Left cardiac atrium (tissue), 4 donors: ENCODE results near the gene DOCK4. TPM values are rescaled to one million over a fixed set of nuclear protein-coding genes. Genes with fewer than 3 reads are reported as not detected.

ENCODE experiments used
- ATAC-seq, 2 donors: fragments of 200-7000 bp; cut with Tn5 transposase; one replicate each; pipeline ENCODE4 v1.9.1; 2020; ENCODE audit warnings: mild to moderate bottlenecking in 2 of 2, moderate library complexity in 2 of 2
- DNase-seq: peaks from one replicate; pipeline ENCODE4 v3.0.0-alpha.2; 2020
- intact Hi-C, 2 donors: fragments of 100-400 bp; cut with DNase I; formaldehyde crosslinking; loops; one replicate each; pipeline versions ENCODE4 v1.14.1 to v1.15.1; 2022 to 2023
- total RNA-seq, 2 donors: library from RNA; stranded (reverse); fragmentation: NEBNext Ultra II Directional; extraction: Animal tissue kit (Norgen Biotek cat#: 25700); gene quantifications; one replicate each; pipeline ENCODE4 v1.2.1, GENCODE V29; 2021
- donor health status: DM: no; HTN: yes; CAD: no.
- donor health status: DM: no; HTN: yes; CAD: no; lungs with severe emphysema.
- donor health status: DM: yes; HTN: yes; CAD: no.
- donor health status: Dilated cardiomyopathy.

The DOCK4 gene
- total RNA-seq, 2 donors from 2014 or later, result 17.1 to 19.3 TPM

- DNase-seq (no peak), ATAC-seq (no peak)
- intact Hi-C loops, result no loop called here
These were observed 133.5 kb downstream of the DOCK4 start for GRCh38 chr7:112072541-112073245.

DNA sequence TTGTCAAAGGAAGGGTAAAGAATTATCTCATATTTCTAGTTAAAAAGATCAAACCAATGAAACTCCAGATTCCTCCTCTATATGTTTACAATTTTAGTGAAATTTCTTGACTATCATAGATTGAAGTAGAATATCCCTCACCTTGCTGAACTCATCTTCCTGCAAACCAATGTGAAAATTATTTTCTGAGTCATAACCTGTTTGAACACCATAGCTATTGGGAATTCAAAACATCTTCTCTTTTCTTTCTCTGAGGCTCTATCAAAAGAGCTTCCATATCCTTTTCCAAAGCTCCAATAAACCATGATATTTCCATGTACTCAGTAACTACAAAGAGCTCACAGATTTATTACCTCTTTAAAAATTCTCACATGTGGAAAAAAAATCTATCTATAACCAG lies 134.3 kb downstream of the DOCK4 start:
- ATAC-seq (no peak), DNase-seq (no peak)
- intact Hi-C loops, result no loop called here

DNA sequence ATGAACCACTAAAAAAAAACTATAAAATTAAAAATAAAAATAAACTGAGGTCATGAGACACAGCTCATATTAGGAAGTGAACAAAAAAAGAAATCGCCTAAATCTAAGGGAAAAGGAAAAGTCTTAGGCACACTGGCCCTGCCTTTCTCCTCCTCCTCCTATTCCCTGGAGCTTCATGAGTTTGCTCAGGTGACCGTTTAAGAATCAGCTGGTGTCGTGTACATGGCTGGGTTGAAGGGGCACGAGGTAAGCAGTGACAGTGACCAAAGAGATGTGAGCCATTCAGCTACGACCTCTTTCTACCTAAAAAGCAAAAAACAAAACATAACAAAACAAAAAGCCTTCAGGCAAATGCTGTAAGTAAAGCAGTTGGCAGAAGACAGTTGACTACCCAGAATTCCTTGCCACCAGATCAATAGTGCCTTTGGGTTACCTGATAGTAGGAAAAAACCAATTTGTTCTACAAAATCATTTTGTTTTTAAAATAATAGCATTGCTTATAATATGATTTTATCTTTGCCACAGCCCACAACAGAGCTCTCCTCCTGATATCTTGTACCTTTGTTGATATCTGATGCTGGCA lies 135.4 kb downstream of the DOCK4 start:
- no peak for DNase-seq
- intact Hi-C loops, result no loop called here
- ATAC-seq, result no peak

GRCh38 chr7:112069879-112070321 lies 136.3 kb downstream of the DOCK4 start:
- DNase-seq (no peak), ATAC-seq (no peak)
- intact Hi-C loops, result loop anchor here in 1 of 2 donors (10.0 kb wide), 1 partner anchor 135 kb away; the partner anchor contains the start of genes DOCK4 and ZNF277

GRCh38 chr7:112068967-112069366 lies 137.2 kb downstream of the DOCK4 start:
- intact Hi-C loops, result loop anchor here in 1 of 2 donors (10.0 kb wide), 1 partner anchor 136 kb away; the partner anchor contains the start of genes DOCK4 and ZNF277
- ATAC-seq (peak; percentile 53 to 62), DNase-seq (no peak)

- peak in 1 of 2 donors; percentile 17 for ATAC-seq
- intact Hi-C loops, result loop anchor here in 1 of 2 donors (10.0 kb wide), 1 partner anchor 137 kb away; the partner anchor contains the start of genes DOCK4 and ZNF277
- DNase-seq, result no peak
These were observed 138.3 kb downstream of the DOCK4 start for GRCh38 chr7:112067632-112068540.

DNA sequence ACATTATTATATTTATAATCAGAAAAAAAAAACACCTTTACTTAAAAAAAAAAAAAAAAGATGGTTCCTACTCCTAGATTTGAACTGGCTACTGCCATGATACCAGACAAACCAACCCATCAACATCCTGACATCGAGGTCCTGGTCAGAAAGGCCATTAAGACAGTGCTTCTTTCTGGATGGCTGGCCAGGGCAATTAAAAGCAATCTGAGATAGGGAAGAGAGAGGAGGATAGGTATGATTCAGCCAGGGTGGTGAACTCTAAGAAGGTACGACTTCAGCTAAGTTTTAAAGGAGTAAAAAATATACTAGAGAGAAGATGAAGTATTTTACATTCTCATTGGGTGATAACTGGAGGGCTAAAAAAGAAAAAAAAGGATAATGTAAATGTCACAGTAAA lies 139.0 kb downstream of the DOCK4 start:
- intact Hi-C loops, result loop anchor here in 1 of 2 donors (10.0 kb wide), 1 partner anchor 138 kb away; the partner anchor contains the start of genes DOCK4 and ZNF277
- DNase-seq, result no peak
- peak in 1 of 2 donors; percentile 74 for ATAC-seq

DNA sequence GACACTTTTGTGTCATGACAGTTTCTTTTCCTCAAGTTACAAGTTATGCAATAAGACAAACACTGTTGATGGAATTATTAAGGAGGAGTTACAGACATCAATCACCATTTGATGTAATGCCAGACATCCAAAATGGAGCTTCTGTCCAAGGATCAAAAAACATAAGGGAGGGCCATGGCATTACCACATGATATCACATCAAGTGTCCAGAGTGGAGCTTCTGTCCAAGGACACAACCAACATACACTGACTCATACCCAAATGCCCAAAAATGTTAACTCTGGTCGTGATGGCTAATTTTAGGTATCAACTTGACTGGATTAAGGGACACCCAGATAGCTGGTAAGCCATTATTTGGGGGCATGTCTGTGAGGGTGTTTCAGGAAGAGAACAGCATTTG lies 140.4 kb downstream of the DOCK4 start:
- DNase-seq (no peak), ATAC-seq (no peak)
- intact Hi-C loops, result loop anchor here in 1 of 2 donors (10.0 kb wide), 1 partner anchor 139 kb away; the partner anchor contains the start of genes DOCK4 and ZNF277

GRCh38 chr7:112064627-112065385 lies 141.4 kb downstream of the DOCK4 start:
- intact Hi-C loops, result loop anchor here in 1 of 2 donors (5.0 to 10.0 kb wide), 2 partner anchors 140 to 347 kb away; partner anchors contain the start of genes DOCK4 and ZNF277
- DNase-seq (no peak), ATAC-seq (no peak)

DNA sequence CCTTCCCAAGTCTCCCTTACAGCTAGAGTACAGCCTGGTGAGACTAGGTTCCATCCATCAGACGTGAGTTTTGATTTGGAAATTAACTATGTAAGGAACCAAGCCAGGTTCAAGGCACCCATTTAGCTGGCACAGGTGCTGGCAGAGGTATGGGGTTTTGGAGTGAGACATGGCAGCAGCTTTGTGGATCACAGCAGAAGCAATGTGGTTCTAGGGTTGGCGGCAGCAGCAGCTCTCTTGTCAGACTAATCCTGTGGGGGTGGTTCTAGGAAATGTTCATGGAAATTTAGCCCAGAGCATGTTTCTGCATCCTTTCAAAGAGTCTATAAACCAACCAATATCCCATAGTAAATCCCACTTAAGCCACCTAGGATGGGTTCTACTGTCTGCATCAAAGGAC lies 142.2 kb downstream of the DOCK4 start:
- intact Hi-C loops, result loop anchor here in 1 of 2 donors (5.0 to 10.0 kb wide), 2 partner anchors 141 to 348 kb away; partner anchors contain the start of genes DOCK4 and ZNF277
- ATAC-seq, result no peak
- DNase-seq, result no peak

DNA sequence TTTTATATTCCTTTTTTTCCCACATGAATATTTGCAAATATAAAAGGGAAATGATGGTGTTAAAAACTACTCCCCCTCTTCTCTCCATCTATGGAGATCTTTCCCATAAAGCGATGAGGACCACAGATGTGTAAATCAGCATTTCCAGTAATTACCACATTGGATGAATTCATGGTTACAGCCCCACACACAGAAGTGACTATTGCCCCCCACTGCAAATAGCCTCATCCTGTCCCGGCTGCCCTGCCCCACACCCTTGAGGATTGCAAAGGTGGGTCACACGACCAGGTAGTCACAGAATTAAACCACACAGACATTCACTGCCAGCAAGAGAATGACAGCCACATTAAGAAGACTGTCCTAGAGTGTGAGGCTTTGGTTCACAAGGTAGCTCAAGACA lies 145.1 kb downstream of the DOCK4 start:
- intact Hi-C loops, result loop anchor here in 1 of 2 donors (5.0 to 10.0 kb wide), 2 partner anchors 144 to 351 kb away; partner anchors contain the start of genes DOCK4 and ZNF277
- DNase-seq (no peak), ATAC-seq (no peak)

DNA sequence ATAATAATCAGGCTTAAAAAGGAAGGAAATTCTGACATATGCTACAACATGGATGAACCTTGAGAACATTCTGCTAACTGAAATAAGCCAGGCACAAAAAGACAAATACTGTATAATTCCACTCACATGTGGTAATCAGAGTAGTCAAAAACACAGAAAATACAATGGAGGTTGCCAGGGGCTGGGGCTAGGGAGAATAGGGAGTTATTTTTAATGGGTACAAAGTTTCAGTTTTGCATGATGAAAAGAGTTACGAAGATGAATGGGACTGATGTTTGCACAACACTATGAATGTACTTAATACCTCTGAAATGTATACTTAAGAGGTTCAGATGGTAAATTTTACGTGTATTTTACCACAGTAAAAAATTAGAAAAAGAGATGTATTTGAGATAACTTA lies 145.6 kb downstream of the DOCK4 start:
- intact Hi-C loops, result loop anchor here in 1 of 2 donors (5.0 to 10.0 kb wide), 2 partner anchors 144 to 352 kb away; partner anchors contain the start of genes DOCK4 and ZNF277
- DNase-seq (no peak), ATAC-seq (no peak)

DNA sequence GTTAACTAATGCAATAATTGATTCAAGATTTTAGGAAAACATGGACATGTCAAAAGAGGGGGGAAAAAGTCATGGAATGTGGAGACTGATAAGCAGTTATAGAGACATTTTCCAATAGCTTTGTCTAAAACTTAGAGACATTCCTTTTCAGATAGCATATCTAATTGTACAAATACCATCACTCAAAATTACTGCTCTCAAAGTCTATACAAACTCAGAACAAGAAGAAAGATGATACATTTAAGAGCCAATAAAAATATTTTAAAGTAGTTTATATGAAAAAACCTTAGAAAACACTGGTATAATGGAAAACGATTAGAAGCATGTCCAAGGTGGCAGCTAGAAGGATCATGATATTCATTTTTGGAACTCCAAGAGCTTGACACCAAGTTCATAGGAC lies 146.5 kb downstream of the DOCK4 start:
- ATAC-seq, result no peak
- intact Hi-C loops, result loop anchor here in 1 of 2 donors (5.0 to 10.0 kb wide), 2 partner anchors 145 to 353 kb away; partner anchors contain the start of genes DOCK4 and ZNF277
- no peak for DNase-seq

DNA sequence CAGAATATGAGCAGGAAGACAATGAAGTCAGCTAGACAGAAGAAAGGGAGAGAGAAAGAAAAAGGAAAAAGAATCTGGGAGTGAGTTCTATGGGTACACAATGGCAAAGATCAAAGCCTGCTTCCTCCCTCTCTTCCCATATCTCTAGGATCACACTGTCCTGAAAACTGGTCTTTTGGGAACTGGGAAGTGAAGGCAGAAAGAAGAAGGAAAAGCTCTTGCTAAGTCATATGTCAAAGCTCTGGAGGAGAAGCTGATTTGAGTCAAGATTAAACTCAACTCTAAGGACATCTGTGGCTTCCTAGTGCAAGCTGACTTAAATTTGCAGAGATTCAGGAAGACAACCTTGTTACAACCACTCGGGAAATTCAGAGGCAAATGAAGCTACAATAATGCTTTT lies 147.5 kb downstream of the DOCK4 start:
- DNase-seq (no peak), ATAC-seq (no peak)
- intact Hi-C loops, result no loop called here

DNA sequence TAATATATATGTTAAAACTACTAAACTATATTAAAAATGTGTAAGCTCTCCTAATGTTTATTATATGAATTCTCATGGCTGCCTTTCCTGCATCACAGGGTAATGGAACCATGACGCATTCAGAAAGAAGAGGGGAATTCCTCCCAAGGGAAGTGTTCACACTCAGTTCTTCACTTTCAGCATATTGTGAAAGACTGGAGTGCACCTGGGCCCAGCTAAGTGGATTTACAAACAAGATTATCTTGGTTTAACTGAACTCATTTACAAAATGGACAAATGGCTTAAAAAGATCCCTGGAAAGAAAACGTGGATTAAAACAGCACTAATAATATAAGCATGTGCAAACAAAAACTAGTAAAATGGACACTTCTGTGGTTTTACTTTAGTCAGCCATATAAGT lies 149.8 kb downstream of the DOCK4 start:
- no peak for DNase-seq
- intact Hi-C loops, result no loop called here
- ATAC-seq, result no peak

- DNase-seq (no peak), ATAC-seq (no peak)
- intact Hi-C loops, result no loop called here
These were observed 152.5 kb downstream of the DOCK4 start for GRCh38 chr7:112053737-112054069.

DNA sequence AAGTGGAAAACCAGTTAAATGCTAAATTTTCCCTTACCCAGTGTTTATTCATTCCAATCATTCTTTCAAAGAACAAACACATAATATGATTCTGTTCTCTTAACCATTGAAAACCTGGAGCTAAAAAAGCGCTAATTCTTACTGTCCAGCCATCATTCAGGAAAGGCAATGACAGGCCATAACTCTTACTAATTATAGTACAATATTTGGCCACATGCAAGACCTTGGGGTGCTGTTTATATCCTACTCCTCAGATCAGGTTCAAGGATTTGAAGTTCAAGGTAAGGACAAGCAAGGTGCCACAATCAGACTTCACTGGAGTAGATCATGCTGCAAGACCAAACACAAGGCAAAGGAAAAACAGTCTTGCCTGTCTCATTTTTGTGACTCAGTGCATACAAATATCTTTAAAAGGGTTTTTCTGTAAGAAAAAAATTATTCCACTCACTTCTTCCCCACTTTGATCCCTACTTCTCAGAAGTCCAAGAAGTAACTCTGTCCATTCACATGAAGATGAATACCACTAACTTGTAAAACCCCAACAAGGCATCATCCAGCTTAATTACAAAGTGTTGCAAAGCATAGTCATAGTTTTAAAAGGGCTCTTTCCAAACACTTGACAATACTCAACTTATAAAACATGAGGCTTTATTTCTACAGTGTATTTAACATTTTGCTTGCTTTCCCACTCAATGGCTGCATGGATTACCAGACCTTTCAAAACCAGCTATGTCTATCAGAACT lies 153.0 kb downstream of the DOCK4 start:
- ATAC-seq, result no peak
- no peak for DNase-seq
- intact Hi-C loops, result no loop called here

DNA sequence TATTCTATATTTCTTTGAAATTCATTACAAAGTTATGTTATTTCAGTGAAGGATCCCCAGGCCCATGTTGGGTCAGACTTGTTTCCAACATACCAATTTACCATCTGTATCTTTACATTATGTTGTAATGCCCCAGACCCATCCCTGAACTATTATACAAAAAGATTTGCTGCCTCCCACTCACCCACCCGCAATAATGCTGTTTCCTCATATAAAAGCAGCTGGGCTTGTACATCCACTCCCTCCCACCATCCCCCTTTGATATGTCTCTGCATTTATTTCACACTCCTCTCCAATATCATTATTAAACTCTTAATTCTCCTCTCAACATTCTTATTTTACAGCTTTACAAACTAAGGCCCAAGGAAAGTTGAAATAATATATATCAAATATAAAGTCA lies 153.7 kb downstream of the DOCK4 start:
- DNase-seq (no peak), ATAC-seq (no peak)
- intact Hi-C loops, result no loop called here
